ENCODE data around the gene ANO9.
"Not testable (repeated sequence)": the region's sequence is repeated elsewhere in the genome, so short reads cannot be mapped to it uniquely, and the experiment has no call there.

The ANO9 gene

DNA sequence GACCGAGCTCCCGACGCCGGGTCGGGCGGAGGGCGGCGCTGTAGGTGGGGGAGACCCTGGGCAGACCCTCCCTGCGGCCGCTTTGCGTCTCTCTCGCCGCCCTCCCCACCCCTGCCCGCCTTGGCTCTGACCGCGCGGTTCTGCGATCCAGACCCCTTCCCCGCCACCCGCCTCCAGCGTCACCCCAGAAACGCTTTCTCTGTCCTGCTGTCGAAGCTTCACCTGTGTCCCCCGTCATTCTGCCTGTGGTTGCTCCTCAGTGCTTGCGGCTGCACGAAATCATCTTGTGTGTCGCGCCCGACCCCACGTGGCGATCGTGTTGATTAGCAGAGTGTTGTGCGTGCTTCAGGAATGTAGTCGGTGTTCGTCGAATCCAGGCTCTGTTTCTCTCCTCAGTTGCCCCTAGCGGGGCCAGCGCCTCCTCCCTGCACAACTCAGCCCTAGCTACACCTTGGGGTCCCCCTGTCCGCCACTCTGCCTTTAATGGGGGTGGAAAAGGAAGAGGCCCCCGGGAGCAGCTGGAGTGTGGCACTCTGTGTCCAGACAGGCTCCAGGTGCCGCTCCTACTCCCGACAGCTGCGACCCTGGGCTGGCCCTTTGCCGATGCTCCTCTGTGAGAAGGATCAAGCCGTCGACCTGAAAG is 9.1 kb upstream of the ANO9 start:
- DNase-seq: peak; percentile 43

DNA sequence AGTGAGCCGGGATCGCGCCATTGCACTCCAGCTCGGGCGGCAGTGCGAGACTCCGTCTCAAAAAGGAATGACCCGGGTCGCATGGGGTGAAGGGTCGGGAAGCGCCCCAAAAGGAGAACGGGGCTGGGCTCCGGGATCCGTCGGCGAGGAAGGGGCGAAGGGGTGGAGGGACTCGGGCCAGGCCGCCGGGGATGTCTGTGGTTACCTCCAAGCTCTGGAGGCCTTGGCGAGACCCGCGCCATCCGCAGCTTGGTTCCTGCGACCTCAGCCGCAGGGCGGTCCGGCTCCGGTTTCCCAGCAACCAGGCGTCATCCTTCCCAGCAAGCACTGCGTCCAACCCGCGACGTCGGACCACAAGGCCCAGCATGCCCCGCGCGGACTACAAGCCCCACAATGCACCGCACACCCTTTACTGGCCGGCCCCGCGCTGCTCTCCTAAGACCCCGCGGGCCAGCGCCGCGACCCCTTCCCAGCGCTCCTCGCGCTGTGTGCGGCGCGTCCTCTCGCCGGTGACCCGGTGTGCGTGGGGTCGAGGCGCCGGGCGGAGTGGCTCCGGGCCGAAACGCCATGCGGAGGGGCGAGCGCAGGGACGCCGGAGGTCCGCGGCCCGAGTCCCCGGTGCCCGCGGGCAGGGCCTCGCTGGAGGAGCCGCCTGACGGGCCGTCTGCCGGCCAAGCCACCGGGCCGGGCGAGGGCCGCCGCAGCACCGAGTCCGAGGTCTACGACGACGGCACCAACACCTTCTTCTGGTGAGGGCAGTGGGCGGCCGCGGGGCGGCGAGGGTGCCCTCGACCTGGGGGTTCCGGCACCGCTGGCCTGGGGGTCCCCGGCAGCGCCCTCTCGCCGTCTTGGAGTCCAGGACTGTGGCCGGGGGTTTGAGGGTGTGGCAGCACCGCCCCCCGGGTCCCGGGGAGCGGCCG is 8.3 kb upstream of the ANO9 start, which contains the start of gene PTDSS2:
Gene PTDSS2, plus strand, starts transcription at position 391 of the 920 bp plus-strand sequence. Its CDS starts 177 bp downstream, at position 568.
- DNase-seq: peak; percentile 95

DNA sequence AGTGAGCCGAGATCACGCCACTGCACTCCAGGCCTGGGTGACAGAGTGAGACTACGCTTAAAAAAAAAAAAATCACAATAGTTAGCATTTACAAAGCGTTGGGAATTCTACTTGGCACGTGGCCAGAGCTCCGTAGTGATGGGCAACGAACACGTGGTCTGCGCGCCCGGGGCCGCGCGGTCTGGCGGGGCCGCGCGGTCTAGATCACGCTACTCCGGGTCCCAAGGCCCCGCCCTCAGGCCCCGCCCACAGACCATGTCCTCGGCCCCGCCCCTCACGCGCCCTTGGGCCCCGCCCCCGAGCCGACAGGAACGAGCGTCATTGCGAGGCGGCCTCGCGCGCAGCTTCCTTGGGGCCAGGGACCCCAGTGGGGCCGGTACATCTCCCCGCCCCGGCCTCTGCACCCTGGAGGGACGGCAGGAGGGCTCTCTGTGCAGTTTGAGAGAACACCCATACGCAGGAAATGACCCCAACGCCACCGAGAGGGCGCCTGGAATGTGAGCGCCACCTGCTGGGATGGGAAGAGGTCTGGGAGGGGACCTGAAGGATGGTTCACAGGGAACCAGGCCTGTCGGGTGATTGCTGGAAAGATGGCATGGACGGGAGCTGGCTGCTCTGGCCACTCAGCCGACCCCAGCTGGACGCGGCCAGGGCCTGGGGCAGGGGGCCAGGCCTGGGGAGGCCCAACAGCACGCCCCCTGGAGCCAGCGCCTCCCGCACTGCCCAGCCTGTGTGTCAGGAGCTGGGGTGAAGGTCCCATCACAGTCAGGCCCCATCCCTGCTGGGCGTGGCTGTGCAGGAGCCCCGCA is 6.3 kb upstream of the ANO9 start:
- DNase-seq: peak; percentile 94

DNA sequence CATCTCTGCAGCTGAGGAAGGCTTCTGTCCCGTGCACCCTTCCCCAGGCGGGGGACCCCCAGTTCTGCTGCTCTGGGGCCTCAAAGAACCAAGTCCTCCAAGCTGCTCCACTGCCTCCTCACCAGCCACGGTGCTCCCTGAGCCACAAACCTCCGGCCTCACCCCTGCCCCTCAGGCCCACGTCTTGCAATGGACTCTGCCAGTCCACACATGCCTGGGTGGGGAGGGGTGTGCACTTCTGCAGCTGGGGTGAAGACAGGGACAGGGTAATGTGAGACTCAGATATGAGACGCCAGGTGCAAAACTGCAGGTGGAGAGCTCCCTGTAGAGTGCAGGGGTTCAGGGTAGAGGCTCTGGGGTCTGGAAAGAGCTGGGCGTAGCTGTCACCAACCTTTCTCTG is 5.1 kb upstream of the ANO9 start:
- peak; percentile 39 for DNase-seq

DNA sequence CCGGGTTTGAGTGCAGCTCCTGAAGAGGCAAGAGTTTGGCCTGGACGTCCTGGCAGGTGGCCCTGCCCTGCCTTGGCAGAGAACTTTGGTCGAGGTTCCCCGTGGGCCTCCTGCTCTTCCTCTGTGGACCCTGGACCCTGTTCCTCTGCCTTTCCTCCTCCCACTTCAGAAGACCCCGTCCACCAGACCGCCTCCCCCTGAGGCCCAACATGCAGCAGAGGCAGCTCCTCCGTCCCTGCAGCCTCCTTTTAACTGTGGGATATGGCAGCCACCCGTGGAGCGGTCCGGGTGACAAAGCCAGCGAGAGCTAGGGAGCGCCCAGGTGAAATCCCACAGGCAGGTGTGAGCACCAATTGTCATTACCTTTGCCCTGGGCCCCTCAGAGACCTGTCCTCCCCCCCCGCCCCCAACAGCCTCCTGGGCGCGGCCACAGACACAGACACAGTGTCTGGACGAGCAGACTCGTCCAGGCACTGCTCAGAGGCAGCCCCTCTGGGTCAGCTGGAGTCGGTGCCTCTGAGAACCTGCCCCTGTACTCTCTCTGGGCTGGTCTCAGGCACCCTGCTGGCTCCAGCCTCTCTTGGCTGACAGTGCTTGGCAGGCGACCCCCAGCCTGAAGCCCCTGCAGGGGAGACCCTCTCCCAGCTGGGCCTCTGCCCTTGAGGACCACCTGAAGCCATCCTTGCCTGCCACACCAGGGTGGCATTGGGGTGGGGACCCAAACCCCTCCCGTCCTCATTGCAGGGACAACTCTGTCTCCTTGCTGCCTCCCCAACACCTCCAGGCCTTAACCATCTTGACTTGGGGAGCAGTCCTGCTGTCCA is 4.2 kb upstream of the ANO9 start:
- DNase-seq: peak; percentile 23

DNA sequence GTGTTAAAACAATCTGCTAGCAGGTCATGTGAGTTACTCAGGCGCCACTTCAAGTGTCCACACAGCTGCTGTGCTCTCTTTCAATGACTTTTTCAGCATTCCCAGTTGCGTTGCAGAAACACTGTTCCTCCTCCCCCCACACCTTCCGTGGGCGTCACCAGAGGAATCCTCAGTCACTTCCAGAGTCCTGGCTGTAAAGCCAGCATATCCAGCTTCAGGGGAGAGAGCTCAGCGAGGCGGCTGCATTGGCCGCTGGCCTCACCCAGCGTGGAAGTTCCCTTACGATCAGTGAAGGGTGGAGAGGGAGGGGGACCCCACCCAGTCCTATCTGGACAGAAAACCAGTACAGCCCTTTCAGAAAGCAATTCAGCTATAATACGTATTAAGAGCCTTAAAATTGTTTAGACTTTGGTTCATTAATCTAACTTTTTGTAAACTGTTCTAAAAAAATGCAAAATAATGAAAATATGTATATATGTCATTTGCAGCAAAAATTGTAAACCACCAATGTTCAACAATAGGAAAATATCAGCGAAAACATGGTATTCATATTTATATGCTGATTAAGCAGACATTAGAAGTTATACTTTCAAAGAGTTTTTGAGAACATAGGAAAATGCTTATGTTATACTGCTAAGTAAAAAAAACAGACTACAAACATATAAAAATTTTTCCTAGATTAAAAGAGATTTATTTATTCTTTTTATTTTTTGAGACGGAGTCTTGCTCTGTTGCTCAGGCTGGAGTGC is 2.8 kb upstream of the ANO9 start:
- DNase-seq: no peak

DNA sequence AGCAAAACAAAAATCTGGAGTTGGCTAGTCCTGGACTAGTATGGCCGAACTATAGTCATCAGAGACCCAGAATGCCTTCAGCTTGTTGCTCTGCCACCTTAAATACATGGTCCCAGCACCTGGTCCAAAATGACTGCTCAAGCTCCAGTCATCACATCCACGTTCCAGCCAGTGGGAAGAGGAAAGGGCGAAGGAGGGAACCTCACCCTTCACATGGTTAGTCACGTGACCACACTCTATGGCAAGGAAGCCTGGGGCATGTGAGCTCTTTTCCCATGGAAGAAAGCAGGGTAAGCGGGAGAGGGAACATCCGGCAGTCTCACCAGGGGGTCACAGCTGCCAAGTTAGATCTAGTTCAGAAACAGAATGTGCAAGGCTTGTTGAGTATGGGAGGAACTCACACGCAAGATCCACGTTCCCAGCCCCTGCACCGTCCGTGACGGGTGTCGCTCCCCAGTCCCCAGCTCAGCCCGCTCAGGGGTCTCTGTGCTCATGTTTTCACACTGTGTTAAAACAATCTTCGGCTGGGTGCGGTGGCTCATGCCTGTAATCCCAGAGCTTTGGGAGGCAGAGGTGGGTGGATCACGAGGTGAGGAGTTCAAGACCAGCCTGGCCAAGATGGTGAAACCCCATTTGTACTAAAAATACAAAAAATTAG is 1.9 kb upstream of the ANO9 start:
- no peak for DNase-seq

DNA sequence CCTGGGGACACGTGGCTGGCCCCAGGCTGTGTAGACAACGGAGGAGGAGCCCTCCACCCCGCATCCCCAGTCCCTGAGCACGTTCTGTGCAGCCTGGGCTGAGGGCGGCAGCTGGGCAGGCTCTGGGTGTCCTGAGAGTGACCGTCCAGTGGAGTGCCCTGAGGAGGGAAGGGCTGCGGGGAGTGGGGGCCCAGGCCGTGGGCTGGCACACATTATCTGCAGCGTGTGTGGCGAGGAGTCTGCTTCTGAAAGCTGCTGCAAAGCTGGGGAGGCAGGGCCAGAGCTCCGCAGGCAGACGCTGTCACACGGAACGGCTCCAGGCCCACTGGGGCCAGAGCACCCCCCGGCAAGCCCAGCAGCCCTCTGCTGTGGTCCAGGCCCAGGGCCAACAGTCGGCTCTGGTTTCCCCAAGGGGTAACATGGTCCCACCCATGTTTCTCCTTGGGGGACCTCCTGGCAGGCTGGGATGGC is 835 bp upstream of the ANO9 start:
- DNase-seq: no peak

DNA sequence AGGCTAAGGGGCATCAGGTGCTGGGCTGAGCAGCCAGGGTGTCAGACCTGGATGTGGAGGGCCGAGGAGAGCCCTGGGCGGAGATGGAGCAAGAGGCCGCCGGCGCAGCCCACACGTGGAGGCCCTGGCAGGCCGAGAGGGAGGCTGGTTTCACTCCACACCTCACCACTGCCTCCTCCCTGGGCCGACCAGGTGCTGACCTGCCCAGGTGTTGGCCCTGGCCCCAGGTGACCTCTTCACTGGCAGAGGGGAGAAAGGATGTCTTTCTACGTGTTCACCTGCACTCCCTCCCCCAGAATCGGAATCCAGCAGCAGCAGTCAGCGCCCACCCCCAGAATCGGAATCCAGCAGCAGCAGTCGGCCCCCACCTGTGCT is 781 bp downstream of the ANO9 start:
- no peak for DNase-seq

DNA sequence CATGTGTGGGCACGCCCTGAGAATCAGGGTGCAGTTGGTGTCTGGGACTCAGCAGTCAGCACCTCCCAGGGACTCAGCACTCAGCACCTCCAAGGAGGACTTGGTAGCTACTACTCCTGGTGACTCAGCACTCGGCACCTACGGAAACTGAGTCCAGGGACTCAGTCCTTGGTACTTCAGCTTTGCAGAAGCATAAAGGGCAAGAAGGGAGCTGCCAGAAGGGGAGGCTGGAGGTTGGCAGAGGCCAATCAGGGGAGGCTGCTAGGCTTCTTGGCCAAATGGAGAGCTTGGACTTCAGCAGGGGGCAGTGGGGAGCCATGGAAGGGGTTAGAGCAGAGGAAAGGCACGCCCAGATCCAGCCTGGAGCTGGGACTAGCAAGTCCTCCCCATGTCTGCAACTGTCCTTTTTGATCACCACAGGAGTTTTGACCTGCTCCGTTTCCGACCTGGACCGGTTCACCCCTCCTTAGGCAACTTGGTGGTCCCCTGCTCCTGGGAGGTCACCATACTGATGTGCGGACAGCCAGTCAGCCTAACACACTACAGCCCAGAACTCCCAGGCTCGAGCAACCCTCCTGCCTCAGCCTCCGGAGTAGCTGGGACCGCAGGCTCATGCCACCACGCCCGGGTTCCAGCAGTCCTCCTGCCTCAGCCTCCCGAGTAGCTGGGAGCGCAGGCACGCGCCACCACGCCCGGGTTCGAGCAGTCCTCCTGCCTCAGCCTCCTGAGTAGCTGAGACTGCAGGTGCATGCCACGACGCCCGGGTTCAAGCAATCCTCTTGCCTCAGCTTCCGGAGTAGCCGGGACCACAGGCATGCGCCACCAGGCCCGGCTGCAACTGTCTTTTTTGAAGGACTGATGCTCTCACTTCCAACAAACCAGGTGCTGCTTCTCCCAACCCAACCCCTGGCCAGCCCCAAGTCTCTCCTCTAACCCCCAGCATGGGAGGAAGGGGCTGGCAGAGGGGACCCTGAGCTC is 1.5 kb downstream of the ANO9 start:
- DNase-seq: no peak

DNA sequence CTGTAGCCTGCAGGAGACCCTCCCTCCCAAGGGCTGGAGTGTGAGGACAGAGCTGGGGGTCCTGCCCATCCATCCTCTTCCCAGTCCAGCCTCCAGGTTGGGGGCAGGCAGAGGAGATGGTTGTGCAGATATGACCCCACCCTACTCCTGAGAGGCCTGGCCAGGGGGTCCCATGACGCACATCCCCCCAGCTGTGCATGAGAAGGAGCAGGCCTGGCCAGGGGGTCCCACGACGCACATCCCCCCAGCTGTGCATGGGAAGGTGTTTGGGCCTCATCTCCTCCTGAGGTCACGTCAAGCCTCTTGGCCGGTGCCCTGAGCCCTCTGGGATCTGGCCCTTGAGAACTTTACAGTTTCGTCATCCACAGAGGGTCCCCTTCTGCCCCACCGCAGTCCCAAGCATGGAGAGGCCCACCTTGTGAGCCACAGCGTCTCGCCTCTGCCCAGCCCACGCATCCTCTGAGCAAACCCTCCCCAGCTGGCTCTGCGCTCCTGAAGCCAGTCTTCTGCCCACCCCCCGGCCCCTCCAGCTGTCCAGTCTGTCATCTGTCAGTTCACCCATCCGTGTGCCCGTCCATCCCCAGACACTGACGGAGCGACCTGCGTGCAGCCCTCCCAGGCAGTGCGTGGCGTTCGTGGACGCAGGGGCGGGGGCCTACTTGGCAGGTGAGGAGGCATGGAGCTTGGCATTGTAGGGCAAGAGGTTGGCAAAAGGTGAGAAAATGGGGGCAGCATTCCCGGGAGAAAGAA is 2.3 kb downstream of the ANO9 start:
- no peak for DNase-seq

DNA sequence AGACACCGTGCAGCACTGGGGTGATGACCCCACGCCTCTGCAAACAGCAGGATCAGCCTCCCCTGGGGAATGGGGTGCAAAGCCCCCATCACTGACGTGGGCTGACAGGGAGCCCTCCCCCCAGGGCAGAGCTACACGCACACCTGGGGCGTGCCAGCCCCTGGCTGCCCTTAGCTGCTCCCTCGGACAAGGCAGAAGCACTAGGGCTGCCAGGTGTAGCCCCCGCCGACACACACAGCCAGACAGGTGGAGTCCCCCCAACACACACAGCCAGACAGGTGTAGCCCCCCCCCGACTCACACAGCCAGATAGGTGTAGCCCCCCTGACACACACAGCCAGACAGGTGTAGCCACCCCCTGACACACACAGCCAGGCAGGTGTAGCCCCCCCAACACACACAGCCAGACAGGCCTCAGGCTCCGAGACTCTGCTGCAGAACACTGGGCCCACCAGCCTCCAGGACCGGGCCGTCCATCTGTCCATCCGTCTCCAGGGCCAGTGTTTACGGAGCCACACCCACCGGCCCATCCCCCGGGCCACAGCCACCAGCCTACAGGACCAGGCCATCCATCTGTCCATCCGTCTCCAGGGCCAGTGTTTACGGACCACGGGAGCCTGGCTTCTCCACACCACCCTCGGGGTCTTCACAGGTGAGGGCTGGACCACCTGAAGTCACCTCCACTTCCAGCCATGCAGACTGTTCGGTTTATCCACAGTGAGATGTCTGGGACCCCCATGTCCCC is 3.5 kb downstream of the ANO9 start:
- DNase-seq: no peak

DNA sequence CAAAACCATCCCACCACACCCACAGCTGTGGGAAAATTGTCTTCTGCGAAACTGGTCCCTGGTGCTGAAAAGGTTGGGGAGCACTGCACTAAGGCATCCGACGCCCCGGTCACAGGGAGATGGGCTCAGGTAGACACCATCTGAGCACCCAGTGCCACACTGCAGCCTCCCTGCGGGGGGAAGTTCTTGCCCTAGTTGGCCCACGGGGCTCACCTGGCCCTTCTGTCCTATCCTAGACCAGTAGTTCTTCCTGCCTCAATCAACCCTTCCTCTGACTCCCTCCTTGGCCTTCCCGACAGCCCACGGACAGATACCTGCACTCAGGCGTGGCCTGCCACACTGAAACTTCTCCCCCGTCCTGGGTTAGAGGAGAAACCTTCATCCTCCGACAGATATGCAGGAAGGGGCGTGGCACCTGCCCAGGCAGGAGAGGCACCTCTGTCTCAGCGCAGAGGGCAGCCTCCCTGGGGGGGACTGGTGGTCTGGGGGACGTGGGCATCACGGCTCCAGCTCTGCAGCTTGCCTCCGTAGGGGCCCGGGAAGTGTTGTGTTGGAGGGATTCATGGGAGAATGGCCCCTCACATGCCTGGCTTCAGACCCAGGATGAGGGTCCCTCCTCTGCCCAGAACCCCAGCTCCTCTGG is 4.5 kb downstream of the ANO9 start:
- no peak for DNase-seq

DNA sequence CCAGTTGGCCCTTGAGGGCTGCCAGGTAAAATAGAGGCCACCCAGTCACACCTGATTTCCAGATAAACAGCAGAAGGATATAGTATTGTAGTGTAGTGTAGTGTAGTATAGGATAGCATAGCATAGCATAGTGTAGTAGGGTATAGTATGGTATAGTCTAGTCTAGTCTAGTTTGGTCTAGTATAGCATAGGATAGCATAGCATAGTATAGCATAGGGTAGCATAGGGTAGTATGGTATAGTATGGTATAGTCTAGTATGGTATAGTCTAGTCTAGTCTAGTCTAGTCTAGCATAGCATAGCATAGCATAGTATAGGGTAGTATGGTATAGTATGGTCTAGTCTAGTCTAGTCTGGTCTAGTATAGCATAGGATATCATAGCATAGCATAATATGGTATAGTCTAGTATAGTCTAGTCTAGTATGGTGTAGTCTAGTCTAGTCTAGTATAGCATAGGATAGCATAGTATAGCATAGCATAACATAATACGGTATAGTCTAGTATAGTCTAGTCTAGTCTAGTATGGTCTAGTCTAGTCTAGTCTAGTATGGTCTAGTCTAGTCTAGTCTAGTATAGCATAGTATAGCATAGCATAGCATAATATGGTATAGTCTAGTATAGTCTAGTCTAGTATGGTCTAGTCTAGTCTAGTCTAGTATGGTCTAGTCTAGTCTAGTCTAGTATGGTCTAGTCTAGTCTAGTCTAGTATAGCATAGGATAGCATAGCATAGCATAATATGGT is 6.6 kb downstream of the ANO9 start:
- not testable (repeated sequence) for DNase-seq

DNA sequence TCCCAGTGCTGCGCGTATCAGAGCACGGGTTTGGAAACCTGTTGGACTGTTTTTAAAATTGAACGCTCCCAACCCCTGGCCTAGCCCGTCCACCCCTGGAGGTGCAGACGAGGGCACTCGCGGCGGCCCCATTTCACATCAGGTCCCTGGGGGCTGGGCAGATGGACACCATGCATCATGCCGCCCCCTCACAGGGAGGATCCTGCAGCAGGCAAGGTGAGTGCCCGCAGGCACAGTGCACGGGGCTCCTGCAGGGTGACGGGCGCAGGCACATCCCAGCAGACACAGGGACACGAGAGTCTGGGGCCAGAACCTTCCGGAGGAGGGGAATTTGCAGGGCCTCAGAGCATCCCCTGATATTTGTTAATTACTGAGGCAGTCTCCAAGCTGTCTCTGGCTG is 7.3 kb downstream of the ANO9 start:
- no peak for DNase-seq

DNA sequence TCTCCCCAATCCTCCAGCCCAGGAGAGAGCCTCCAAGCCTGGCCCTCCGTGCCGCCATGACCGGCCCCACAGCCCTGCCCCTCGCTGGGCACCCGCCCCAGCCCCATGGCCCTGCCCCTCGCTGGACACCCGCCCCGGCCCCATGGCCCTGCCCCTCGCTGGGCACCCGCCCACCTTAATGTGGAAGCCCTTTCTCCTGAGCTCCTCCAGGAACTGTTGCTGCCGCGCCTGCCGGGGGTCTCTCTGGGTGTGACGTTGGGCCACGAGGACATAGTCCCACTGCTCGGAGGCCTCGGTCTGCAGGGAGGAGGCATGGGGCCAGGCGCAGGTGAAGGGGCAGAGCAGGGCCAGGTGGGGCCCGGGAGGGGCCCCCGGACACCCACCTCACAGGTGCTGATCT is 8.2 kb downstream of the ANO9 start:
- no peak for DNase-seq

DNA sequence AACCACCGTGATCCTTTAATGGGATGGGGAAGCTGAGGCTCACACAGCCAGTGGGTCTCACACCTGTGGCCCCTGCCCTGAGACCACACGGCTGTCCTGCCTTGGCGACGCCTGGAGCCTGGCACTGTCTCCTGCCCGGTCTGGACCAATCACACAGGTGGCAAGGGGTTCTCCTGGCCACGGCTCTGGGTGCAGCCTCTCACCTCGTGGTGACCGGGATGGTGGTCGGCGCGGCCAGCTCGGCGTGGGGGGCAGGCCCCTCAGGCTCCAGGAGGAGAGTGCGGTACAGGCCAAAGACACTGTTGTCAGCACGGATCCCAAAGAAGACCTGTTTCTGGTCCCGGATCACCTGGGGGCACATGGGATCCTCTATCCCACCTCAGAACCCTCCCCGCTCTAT is 8.7 kb downstream of the ANO9 start:
- DNase-seq: no peak

Data from NCI-H526 treated with DMSO at 0.1 percent for 48 hours (cell line).